Liver (tissue), 9 donors: ENCODE data around the gene RASGRF1. TPM values are rescaled to one million over a fixed set of nuclear protein-coding genes. Genes with fewer than 3 reads are reported as not detected.

ENCODE experiments used
- DNase-seq: peaks from one replicate; pipeline ENCODE4 v3.0.0-alpha.2; 2017; ENCODE audit warnings: low spot score
- H3K27ac ChIP-seq, 2 donors: one replicate each; pipeline ENCODE4 v1.7.0; 2013; ENCODE audit warnings: inconsistent platforms in 2 of 2, low read length in 2 of 2, control low read depth in 1 of 2, low read depth in 1 of 2, mild to moderate bottlenecking in 1 of 2
- H3K27me3 ChIP-seq, 4 donors: one replicate each; pipeline versions ENCODE4 v1.6.1 to v1.7.0; 2013; ENCODE audit warnings: low read length in 3 of 4, inconsistent platforms in 1 of 4, mild to moderate bottlenecking in 1 of 4, moderate library complexity in 1 of 4; ENCODE audit not compliant: control insufficient read depth in 4 of 4, insufficient read depth in 4 of 4
- H3K36me3 ChIP-seq, 4 donors: one replicate each; pipeline versions ENCODE4 v1.6.1 to v1.7.0; 2013; ENCODE audit warnings: low read length in 3 of 4, mild to moderate bottlenecking in 3 of 4, low read depth in 1 of 4, moderate library complexity in 1 of 4; ENCODE audit not compliant: control insufficient read depth in 4 of 4, insufficient read depth in 3 of 4
- H3K4me1 ChIP-seq, 4 donors: one replicate each; pipeline versions ENCODE4 v1.6.1 to v1.7.0; 2013; ENCODE audit warnings: low read length in 3 of 4, mild to moderate bottlenecking in 3 of 4, moderate library complexity in 1 of 4; ENCODE audit not compliant: control insufficient read depth in 4 of 4, insufficient read depth in 4 of 4
- H3K4me3 ChIP-seq, 3 donors: one replicate each; pipeline versions ENCODE4 v1.6.1 to v1.7.0; 2013; ENCODE audit warnings: low read length in 3 of 3, control low read depth in 1 of 3, low read depth in 1 of 3, mild to moderate bottlenecking in 1 of 3
- H3K9ac ChIP-seq, 2 donors: one replicate each; pipeline ENCODE4 v1.7.0; 2013; ENCODE audit warnings: low read length in 2 of 2, mild to moderate bottlenecking in 2 of 2, moderate library complexity in 2 of 2, control low read depth in 1 of 2, low read depth in 1 of 2
- H3K9me3 ChIP-seq, 4 donors: one replicate each; pipeline versions ENCODE4 v1.6.1 to v1.7.0; 2013; ENCODE audit warnings: low read length in 3 of 4; ENCODE audit not compliant: control insufficient read depth in 4 of 4
- CTCF ChIP-seq: fragments of 150-350 bp; IDR thresholded peaks from 2 replicates; pipeline ENCODE4 v1.5.1; 2017; ENCODE audit warnings: improper control_type of control experiment, low read depth, low read length; ENCODE audit not compliant: missing input control
- FOXA1 ChIP-seq: IDR thresholded peaks from 2 replicates; pipeline ENCODE4 v1.6.1; 2016; ENCODE audit warnings: antibody characterized with exemption
- FOXA2 ChIP-seq: IDR thresholded peaks from 2 replicates; pipeline ENCODE4 v1.6.1; 2016; ENCODE audit warnings: antibody characterized with exemption
- GABPA ChIP-seq, 2 donors: IDR thresholded peaks in 1 of 2; conservative IDR thresholded peaks in 1 of 2; 2 replicates each; pipeline ENCODE4 v1.6.1; 2016; ENCODE audit warnings: antibody characterized with exemption in 2 of 2, mild to moderate bottlenecking in 1 of 2, moderate library complexity in 1 of 2
- HNF4A ChIP-seq, 2 donors: conservative IDR thresholded peaks; 2 replicates each; pipeline ENCODE4 v1.6.1; 2016; ENCODE audit warnings: antibody characterized with exemption in 2 of 2, mild to moderate bottlenecking in 2 of 2
- HNF4G ChIP-seq: IDR thresholded peaks from 2 replicates; pipeline ENCODE4 v1.6.1; 2016; ENCODE audit warnings: antibody characterized with exemption
- JUND ChIP-seq, 2 donors: IDR thresholded peaks; 2 replicates each; pipeline ENCODE4 v1.6.1; 2016; ENCODE audit warnings: antibody characterized with exemption in 2 of 2
- REST ChIP-seq: IDR thresholded peaks from 2 replicates; pipeline ENCODE4 v1.6.1; 2016; ENCODE audit warnings: antibody characterized with exemption, mild to moderate bottlenecking
- RXRA ChIP-seq, 2 donors: IDR thresholded peaks; 2 replicates each; pipeline ENCODE4 v1.6.1; 2017 to 2018; ENCODE audit warnings: antibody characterized with exemption in 2 of 2, mild to moderate bottlenecking in 1 of 2
- SP1 ChIP-seq: IDR thresholded peaks from 2 replicates; pipeline ENCODE4 v1.6.1; 2018; ENCODE audit warnings: antibody characterized with exemption, mild to moderate bottlenecking
- TAF1 ChIP-seq: conservative IDR thresholded peaks from 2 replicates; pipeline ENCODE4 v1.6.1; 2016; ENCODE audit warnings: antibody characterized with exemption, mild to moderate bottlenecking
- ZBTB33 ChIP-seq: IDR thresholded peaks from 2 replicates; pipeline ENCODE4 v1.6.1; 2016; ENCODE audit warnings: antibody characterized with exemption
- WGBS: extraction: QIAGEN DNeasy Blood & Tissue Kit; methylation state at CpG from one replicate; pipeline ENCODE4 v1.1.7; 2013; 5-methylcytosine and 5-hydroxymethylcytosine counted together
- polyA plus RNA-seq, 2 donors: library from polyadenylated mRNA; stranded (reverse) in 1 of 2; unstranded in 1 of 2; fragments of 200-250 nt in 1 of 2; fragments of >200 nt in 1 of 2; fragmentation: Nextera tagmentation in 1 of 2; extraction: Ambion mirVana in 1 of 2; gene quantifications; one replicate each; pipeline versions ENCODE4 v1.2.1 to v1.2.3, GENCODE V29; 2013 to 2015
- total RNA-seq, 2 donors: library from RNA; depleted of rRNA; stranded (reverse); fragments of >200 nt; gene quantifications; one replicate each; pipeline ENCODE4 v1.2.3, GENCODE V29; 2014
- donor health status: healthy.
- donor health status: healthy.
- donor health status: healthy.
- donor health status: healthy.
- donor health status: healthy.

Gene RASGRF1
- total and polyA plus RNA-seq, 4 donors, result 0.28 TPM; not detected in 3

GRCh38 chr15:78969687-78970349 lies 120.8 kb downstream of the RASGRF1 start:
- H3K9ac ChIP-seq, result no peak overlapping the region
- peaks cover 7 to 14% (median 12%) of the 10 kb centered on the region in 4 donors for H3K4me1 ChIP-seq
- TF ChIP-seq HNF4G, result no peak
- no peak overlapping the region for H3K27ac ChIP-seq
- no peak overlapping the region for H3K4me3 ChIP-seq
- H3K36me3 ChIP-seq, result no peaks in the 10 kb centered on the region
- no peaks in the 10 kb centered on the region for H3K27me3 ChIP-seq
- no peak for DNase-seq
- H3K9me3 ChIP-seq, result no peaks in the 10 kb centered on the region
- WGBS, result 60% methylated on average over 5 of the region's 5 CpGs

- Histone ChIP-seq H3K9me3 (no peaks in the 10 kb centered on the region), H3K27me3 (no peaks in the 10 kb centered on the region), H3K27ac (no peak overlapping the region), H3K36me3 (no peaks in the 10 kb centered on the region), H3K9ac (no peak overlapping the region), H3K4me3 (no peak overlapping the region), H3K4me1 (peaks cover 7 to 14% (median 12%) of the 10 kb centered on the region in 4 donors)
- WGBS, result 93% methylated on average over 5 of the region's 5 CpGs
- no peak for TF ChIP-seq TAF1
- TF ChIP-seq RXRA (IDR thresholded peaks at IDR 0.05), result no peak
- no peak for TF ChIP-seq GABPA (IDR thresholded peaks at IDR 0.05 in 1 of 2, conservative IDR thresholded peaks at IDR 0.05 in 1 of 2)
- TF ChIP-seq JUND (IDR thresholded peaks at IDR 0.05), result no peak
- TF ChIP-seq HNF4A (conservative IDR thresholded peaks at IDR 0.05), result no peak
- TF ChIP-seq FOXA2, result no peak
- no peak for TF ChIP-seq HNF4G
- TF ChIP-seq SP1, result no peak
- TF ChIP-seq CTCF, result no peak
- no peak for DNase-seq
Measured at GRCh38 chr15:78968539-78969271, 121.9 kb downstream of the RASGRF1 start.

GRCh38 chr15:78968114-78968513 lies 122.5 kb downstream of the RASGRF1 start:
- Histone ChIP-seq H3K27me3 (no peaks in the 10 kb centered on the region), H3K36me3 (no peaks in the 10 kb centered on the region), H3K9ac (no peak overlapping the region), H3K9me3 (no peaks in the 10 kb centered on the region), H3K27ac (no peak overlapping the region), H3K4me1 (peaks cover 7 to 14% (median 12%) of the 10 kb centered on the region in 4 donors), H3K4me3 (no peak overlapping the region)
- TF ChIP-seq ZBTB33 (no peak), TAF1 (no peak), FOXA1 (no peak), GABPA (IDR thresholded peaks at IDR 0.05 in 1 of 2, conservative IDR thresholded peaks at IDR 0.05 in 1 of 2) (no peak), SP1 (no peak), FOXA2 (no peak), HNF4A (conservative IDR thresholded peaks at IDR 0.05) (no peak), JUND (IDR thresholded peaks at IDR 0.05) (no peak), REST (no peak), RXRA (IDR thresholded peaks at IDR 0.05) (no peak), CTCF (no peak)
- WGBS, result 84% methylated on average over 2 of the region's 2 CpGs
- no peak for DNase-seq
